PC-9 (cell line): Measurements from ENCODE around the gene NKX1-2.

Source experiments
- CTCF ChIP-seq: fragments of 200-600 bp; sonication (generic); conservative IDR thresholded peaks from 2 replicates; pipeline ENCODE4 v1.6.1; 2017; ENCODE audit warnings: mixed run types, antibody characterized with exemption, mild to moderate bottlenecking, moderate library complexity
- EZH2 ChIP-seq: fragments of 200-600 bp; sonication (generic); IDR thresholded peaks from 2 replicates; pipeline ENCODE4 v1.8.0; 2017; ENCODE audit warnings: antibody characterized with exemption, low read depth

GRCh38 chr10:124407456-124407855, 42.4 kb downstream of the NKX1-2 start:
- TF ChIP-seq CTCF (no peak), EZH2 (no peak)
